Measurements from ENCODE around the gene LHX3.
"Not testable (repeated sequence)": the region's sequence is repeated elsewhere in the genome, so short reads cannot be mapped to it uniquely, and the experiment has no call there.

Gene LHX3

DNA sequence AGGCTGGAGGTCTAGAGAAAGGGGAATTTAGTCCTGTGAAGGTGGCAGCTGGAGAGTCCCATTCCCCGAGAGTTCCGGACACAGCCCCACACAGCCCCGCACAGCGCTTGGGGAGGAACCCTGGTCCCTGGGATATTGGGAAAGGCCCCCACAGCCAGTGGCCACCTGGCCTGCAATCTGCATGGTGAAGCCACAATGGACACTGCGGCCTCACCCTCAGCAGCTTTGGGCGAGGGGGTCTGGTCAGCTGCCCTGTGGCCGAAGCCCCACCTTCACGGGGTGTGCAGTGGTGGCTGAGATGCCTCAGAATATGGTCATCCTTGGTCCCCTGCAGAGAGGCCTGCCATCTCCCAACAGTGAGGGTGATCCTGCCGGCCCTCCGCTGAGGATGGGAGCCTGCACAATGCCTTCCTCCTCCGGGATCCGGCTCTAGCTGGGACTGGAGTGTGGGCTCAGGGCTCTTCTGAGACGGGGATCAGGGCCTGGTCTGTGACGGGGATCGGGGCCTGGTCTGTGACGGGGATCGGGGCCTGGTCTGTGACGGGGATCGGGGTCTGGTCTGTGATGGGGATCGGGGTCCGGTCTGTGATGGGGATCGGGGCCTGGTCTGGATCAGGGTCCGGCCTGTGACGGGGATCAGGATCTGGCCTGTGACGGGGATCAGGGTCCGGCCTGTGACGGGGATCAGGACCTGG, 52.9 kb downstream of the LHX3 start:
- no peak for DNase-seq

DNA sequence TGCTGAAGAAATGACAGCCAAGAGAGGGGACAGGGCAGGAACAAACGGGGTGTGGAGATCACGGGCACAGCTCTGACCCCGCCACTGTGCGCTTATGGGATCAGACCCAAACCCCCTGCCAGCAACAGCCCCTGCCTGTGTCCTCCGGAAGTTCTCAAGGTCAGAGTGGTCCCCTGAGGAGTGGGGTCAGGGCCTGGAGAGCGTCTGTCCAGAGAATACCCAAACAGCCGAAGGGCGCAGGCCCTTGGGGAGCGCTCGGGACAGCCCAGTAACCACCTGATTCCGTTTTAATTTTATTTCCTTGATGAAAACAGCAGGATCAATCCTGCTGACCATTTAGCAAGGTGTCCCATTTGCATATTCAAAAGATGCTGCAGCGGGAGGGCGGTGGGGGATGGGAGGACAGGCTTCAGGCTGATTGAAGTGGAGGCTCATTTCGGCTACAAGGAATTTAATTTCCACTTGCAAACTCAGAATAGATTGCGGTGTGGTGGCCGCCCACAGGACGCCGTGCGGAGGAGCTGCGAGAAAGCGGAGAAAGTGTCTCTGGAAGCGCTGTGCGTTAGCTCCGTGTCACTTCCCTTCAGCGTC, 53.6 kb downstream of the LHX3 start:
- no peak for DNase-seq

DNA sequence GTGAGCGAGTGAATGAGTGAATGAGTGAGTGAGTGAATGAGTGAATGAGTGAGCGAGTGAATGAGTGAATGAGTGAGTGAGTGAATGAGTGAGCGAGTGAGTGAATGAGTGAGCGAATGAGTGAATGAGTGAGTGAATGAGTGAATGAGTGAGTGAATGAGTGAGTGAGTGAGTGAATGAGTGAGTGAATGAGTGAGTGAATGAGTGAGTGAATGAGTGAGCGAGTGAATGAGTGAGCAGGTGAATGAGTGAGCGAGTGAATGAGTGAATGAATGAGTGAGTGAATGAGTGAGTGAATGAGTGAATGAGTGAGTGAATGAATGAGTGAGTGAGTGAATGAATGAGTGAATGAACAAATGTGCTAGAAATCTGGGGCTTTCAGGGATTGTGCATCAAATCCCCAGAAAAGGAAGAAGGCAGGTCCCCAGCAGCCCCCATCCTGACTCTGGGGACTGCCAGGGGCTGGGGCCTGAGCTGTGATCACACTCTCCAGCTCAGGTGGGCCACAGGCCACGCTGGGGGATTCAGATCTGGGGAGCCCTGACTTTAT, 54.2 kb downstream of the LHX3 start:
- not testable (repeated sequence) for DNase-seq

DNA sequence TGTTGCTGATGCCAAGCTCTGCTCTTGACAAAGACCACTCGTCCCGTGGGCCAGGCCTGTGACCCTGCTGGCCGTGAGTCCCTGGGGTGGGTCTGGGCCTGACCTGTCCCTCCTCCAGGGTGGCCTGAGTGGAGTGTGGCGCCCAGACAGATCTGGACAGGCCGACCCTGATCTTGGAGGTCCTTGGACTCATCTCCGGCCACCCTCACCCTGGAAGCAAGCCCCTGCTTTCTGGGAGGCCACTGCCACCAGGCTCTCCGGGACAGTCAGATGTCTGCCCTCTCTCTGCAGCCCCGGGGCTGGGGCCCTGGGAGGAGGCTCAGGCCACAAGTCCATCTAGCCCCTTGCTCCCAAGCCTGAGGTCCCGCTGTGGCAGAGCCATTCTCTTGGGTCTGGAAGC, 55.1 kb downstream of the LHX3 start:
- DNase-seq: no peak

DNA sequence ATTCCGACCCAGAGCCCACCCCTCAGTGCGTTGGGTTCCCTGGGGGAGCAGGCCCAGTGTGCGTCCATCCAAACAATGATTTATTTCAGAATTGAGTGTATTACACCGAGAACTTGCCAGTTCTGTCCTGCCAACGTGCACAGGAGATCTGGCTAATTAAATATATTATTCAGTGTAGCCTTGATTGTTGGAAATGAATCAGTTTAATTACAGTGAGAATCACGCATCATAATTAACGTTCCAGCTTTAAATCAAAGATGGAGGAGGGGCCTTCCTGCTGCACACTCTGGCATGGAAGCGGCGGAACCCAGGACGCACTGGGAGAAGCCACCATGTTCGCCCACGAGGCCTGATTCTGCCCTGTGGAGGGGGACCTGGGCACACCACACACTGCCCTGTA, 55.6 kb downstream of the LHX3 start:
- no peak for DNase-seq

- no peak for DNase-seq
Measured at GRCh38 chr9:136148766-136149165, 56.2 kb downstream of the LHX3 start.

DNA sequence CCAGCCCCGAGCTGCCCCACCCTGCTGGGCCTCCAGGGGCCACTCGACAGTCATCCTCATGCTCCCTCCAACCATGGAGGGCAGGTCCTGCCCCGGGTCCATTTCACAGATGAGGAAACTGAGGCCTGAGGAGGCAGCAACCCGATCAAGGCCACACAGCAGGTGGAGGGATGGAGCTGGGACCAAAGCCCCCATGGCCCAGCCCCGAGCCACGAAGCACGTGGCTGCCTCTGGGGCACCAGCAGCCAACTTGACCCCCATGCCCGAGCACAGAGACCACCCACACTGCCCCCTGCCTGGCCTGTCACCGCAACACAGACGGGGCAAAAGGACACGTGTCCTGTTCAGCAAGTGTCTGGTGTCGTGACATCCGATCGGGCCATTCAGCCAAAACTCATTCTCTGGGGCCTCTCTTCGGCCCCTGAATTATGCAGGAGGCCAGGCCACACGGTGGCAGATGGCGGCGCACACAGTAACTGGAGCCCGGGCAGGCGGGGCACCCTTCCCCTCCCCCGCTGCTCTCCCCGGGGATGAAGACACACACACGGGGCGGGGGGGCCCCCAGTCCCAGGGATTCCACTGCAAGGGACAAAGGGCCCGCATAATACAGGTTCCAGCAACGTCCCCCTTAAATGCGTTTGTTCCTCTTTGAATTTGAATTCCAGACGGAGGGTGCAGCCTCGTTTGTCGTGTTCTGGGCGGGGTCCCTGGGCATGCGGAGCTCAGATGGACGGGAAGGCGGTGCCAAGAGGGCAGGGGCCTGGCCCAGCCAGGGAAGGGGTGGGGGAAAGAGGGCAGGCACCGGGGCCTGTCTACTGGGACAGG, 56.8 kb downstream of the LHX3 start:
- DNase-seq: no peak

- DNase-seq: no peak
Measured at GRCh38 chr9:136147038-136147889, 57.7 kb downstream of the LHX3 start.
